ENCODE data around the gene ADGRF3. TPM values are rescaled to one million over a fixed set of nuclear protein-coding genes. Genes with fewer than 3 reads are reported as not detected.

The ADGRF3 gene
- total RNA-seq, 1 donor from 2014 or later = 0.04 TPM

DNA sequence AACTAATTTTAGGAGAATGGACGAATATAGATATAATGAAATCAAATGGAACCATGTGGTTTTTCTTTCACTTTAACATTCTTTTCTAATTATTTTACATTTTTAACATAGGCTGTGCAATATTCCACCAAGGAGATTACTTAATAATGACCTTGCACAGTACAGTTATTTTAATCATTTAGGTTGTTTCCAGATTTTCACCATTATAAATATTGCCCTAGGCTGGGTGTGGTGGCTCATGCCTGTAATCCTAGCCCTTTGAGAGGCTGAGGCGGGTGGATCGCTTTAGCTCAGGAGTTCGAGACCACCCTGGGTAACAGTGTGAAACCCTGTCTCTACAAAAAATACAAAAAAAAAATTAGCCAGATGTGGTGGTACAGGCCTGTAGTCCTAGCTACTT is 40.6 kb upstream of the ADGRF3 start:
- no peaks in the 10 kb centered on the region for H3K9me3 ChIP-seq (ENCODE audit: low read depth)
- H3K36me3 ChIP-seq = peaks cover 19% of the 10 kb centered on the region
- no peak overlapping the region for H3K27ac Mint-ChIP-seq
- no peak overlapping the region for H2AFZ ChIP-seq (replicated peaks)
- TF ChIP-seq, protein P1, sequence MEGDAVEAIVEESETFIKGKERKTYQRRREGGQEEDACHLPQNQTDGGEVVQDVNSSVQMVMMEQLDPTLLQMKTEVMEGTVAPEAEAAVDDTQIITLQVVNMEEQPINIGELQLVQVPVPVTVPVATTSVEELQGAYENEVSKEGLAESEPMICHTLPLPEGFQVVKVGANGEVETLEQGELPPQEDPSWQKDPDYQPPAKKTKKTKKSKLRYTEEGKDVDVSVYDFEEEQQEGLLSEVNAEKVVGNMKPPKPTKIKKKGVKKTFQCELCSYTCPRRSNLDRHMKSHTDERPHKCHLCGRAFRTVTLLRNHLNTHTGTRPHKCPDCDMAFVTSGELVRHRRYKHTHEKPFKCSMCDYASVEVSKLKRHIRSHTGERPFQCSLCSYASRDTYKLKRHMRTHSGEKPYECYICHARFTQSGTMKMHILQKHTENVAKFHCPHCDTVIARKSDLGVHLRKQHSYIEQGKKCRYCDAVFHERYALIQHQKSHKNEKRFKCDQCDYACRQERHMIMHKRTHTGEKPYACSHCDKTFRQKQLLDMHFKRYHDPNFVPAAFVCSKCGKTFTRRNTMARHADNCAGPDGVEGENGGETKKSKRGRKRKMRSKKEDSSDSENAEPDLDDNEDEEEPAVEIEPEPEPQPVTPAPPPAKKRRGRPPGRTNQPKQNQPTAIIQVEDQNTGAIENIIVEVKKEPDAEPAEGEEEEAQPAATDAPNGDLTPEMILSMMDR (IDR thresholded peaks at IDR 0.05) = no peak
- TF ChIP-seq EZH2 (IDR thresholded peaks at IDR 0.05) = no peak
- TF ChIP-seq EZH2phosphoT487 (IDR thresholded peaks at IDR 0.05) = no peak
- H3K79me2 ChIP-seq (ENCODE audit: low read depth) = no peaks in the 10 kb centered on the region
- no peaks in the 10 kb centered on the region for H3K9me3 Mint-ChIP-seq
- DNase-seq (ENCODE audit: low spot score) = no peak
- peaks cover 9% of the 10 kb centered on the region for H3F3A ChIP-seq (ENCODE audit: low read depth)
- H3K4me1 ChIP-seq = no peaks in the 10 kb centered on the region
- H3K36me3 Mint-ChIP-seq = peaks cover 16% of the 10 kb centered on the region
- H3K4me1 Mint-ChIP-seq = peaks cover 10% of the 10 kb centered on the region
- H3K4me2 ChIP-seq = no peak overlapping the region
- no peaks in the 10 kb centered on the region for H4K20me1 ChIP-seq (ENCODE audit: low read depth)
- H3K4me3 ChIP-seq = no peak overlapping the region
- H3K4me3 Mint-ChIP-seq = no peak overlapping the region
- H3K9ac ChIP-seq = no peak overlapping the region
- H3K27ac ChIP-seq = no peak overlapping the region
- no peaks in the 10 kb centered on the region for H3K27me3 ChIP-seq
- H3K27me3 Mint-ChIP-seq (ENCODE audit: insufficient read depth, low read depth) = no peaks in the 10 kb centered on the region

DNA sequence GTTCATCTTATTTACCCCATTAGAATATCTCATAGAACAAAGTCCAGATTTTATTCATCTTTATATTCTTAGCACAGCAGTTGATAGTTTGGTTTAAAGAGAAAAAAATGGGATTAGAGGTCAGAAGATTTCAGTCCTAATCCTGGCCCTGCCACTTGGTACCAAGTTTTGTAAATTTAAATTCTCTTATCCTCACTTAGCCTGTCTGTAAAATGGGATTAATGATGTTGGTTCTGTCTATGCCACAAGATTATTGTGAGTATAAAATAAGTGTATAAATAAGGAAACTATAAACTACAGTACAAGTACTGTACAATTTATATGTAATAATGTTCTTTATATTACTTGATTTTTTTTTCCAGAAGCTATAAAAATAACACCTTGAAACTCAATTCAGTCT is 38.0 kb upstream of the ADGRF3 start:
- Histone ChIP-seq H3K9me3 (ENCODE audit: low read depth) (no peaks in the 10 kb centered on the region), H3K4me2 (no peak overlapping the region), H3K4me3 (no peak overlapping the region), H3K27ac (no peak overlapping the region), H3K36me3 (peaks cover 26% of the 10 kb centered on the region), H3K9ac (no peak overlapping the region), H3K27me3 (no peaks in the 10 kb centered on the region), H3F3A (ENCODE audit: low read depth) (no peaks in the 10 kb centered on the region), H3K79me2 (ENCODE audit: low read depth) (no peaks in the 10 kb centered on the region), H2AFZ (replicated peaks) (no peak overlapping the region), H3K4me1 (peaks cover 9% of the 10 kb centered on the region), H4K20me1 (ENCODE audit: low read depth) (no peaks in the 10 kb centered on the region)
- DNase-seq (ENCODE audit: low spot score) = no peak
- Mint-ChIP-seq H3K4me1 (peaks cover 10% of the 10 kb centered on the region), H3K4me3 (no peak overlapping the region), H3K27ac (no peak overlapping the region), H3K36me3 (peaks cover 20% of the 10 kb centered on the region), H3K27me3 (ENCODE audit: insufficient read depth, low read depth) (no peaks in the 10 kb centered on the region), H3K9me3 (no peaks in the 10 kb centered on the region)
- TF ChIP-seq EZH2phosphoT487 (IDR thresholded peaks at IDR 0.05) = no peak
- TF ChIP-seq EZH2 (IDR thresholded peaks at IDR 0.05) = no peak
- TF ChIP-seq, protein P1 (IDR thresholded peaks at IDR 0.05) = no peak

DNA sequence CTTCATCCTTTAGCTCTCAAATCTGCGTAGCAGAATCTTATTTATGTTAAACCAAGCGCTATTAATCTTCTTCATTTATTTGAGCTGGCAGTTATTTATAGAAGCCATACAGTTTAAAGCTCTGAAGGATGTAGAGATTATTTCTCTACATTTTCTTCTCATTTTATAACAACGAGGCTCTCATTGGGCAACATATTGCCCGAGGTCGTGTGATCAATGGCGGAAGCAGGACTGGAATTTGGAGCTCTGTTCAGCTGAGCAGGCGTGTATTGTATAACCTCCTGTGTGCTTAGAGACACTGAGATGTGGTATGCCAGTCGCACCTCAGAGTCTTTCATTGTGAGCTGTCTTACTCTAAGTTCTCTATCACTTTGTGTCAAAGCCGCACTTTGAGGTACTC is 37.6 kb upstream of the ADGRF3 start:
- peaks cover 26% of the 10 kb centered on the region for H3K36me3 ChIP-seq
- no peaks in the 10 kb centered on the region for H3K9me3 Mint-ChIP-seq
- H3K36me3 Mint-ChIP-seq = peaks cover 19% of the 10 kb centered on the region
- H3K4me3 Mint-ChIP-seq = no peak overlapping the region
- no peaks in the 10 kb centered on the region for H3K79me2 ChIP-seq (ENCODE audit: low read depth)
- H3K4me1 ChIP-seq = peaks cover 9% of the 10 kb centered on the region
- H4K20me1 ChIP-seq (ENCODE audit: low read depth) = no peaks in the 10 kb centered on the region
- H3K4me3 ChIP-seq = no peak overlapping the region
- no peak overlapping the region for H3K4me2 ChIP-seq
- H3K27ac Mint-ChIP-seq = no peak overlapping the region
- H3F3A ChIP-seq (ENCODE audit: low read depth) = no peaks in the 10 kb centered on the region
- no peak overlapping the region for H3K9ac ChIP-seq
- no peaks in the 10 kb centered on the region for H3K27me3 Mint-ChIP-seq (ENCODE audit: insufficient read depth, low read depth)
- H2AFZ ChIP-seq (replicated peaks) = no peak overlapping the region
- no peak for DNase-seq (ENCODE audit: low spot score)
- H3K27ac ChIP-seq = no peak overlapping the region
- TF ChIP-seq, protein P1 (IDR thresholded peaks at IDR 0.05) = no peak
- TF ChIP-seq EZH2 (IDR thresholded peaks at IDR 0.05) = no peak
- no peak for TF ChIP-seq EZH2phosphoT487 (IDR thresholded peaks at IDR 0.05)
- H3K4me1 Mint-ChIP-seq = peaks cover 10% of the 10 kb centered on the region
- no peaks in the 10 kb centered on the region for H3K27me3 ChIP-seq
- H3K9me3 ChIP-seq (ENCODE audit: low read depth) = no peaks in the 10 kb centered on the region
